ENCODE data around the gene PLSCR2.

Gene PLSCR2

DNA sequence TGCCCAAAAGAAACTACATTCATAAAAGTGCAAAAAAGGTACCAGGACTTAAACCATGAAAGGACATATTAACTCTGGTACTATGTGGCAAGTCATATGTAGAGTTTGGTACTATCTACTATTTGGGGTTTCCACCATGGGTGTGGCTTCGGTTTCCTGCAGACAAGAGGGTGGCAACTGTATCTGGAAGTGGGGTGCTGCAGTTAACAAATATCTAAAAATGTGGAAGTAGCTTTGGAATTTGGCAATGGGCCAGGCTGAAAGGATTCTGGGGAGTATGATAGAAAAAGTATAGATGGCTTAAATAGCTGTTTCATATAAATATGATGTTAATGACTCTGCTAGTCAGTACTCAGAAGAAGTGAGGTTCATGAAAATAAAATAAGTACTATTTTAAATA is 44.0 kb downstream of the PLSCR2 start:
- no peaks in the 10 kb centered on the region for H3K27me3 ChIP-seq (ENCODE audit: insufficient read depth, poor library complexity, severe bottlenecking)
- no peak for DNase-seq (ENCODE audit: low read depth in 1 of 2, low spot score in 1 of 2)
- TF ChIP-seq GABPA (IDR thresholded peaks at IDR 0.05; ENCODE audit: low read depth) = no peak
- TF ChIP-seq, protein P1, sequence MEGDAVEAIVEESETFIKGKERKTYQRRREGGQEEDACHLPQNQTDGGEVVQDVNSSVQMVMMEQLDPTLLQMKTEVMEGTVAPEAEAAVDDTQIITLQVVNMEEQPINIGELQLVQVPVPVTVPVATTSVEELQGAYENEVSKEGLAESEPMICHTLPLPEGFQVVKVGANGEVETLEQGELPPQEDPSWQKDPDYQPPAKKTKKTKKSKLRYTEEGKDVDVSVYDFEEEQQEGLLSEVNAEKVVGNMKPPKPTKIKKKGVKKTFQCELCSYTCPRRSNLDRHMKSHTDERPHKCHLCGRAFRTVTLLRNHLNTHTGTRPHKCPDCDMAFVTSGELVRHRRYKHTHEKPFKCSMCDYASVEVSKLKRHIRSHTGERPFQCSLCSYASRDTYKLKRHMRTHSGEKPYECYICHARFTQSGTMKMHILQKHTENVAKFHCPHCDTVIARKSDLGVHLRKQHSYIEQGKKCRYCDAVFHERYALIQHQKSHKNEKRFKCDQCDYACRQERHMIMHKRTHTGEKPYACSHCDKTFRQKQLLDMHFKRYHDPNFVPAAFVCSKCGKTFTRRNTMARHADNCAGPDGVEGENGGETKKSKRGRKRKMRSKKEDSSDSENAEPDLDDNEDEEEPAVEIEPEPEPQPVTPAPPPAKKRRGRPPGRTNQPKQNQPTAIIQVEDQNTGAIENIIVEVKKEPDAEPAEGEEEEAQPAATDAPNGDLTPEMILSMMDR (IDR thresholded peaks at IDR 0.05; ENCODE audit: insufficient read depth, low read length) = no peak
- TF ChIP-seq POLR2AphosphoS5 (IDR thresholded peaks at IDR 0.05; ENCODE audit: low read depth) = no peak
- no peak for TF ChIP-seq SPI1 (IDR thresholded peaks at IDR 0.05; ENCODE audit: borderline replicate concordance, low read depth)
- TF ChIP-seq, protein P2, sequence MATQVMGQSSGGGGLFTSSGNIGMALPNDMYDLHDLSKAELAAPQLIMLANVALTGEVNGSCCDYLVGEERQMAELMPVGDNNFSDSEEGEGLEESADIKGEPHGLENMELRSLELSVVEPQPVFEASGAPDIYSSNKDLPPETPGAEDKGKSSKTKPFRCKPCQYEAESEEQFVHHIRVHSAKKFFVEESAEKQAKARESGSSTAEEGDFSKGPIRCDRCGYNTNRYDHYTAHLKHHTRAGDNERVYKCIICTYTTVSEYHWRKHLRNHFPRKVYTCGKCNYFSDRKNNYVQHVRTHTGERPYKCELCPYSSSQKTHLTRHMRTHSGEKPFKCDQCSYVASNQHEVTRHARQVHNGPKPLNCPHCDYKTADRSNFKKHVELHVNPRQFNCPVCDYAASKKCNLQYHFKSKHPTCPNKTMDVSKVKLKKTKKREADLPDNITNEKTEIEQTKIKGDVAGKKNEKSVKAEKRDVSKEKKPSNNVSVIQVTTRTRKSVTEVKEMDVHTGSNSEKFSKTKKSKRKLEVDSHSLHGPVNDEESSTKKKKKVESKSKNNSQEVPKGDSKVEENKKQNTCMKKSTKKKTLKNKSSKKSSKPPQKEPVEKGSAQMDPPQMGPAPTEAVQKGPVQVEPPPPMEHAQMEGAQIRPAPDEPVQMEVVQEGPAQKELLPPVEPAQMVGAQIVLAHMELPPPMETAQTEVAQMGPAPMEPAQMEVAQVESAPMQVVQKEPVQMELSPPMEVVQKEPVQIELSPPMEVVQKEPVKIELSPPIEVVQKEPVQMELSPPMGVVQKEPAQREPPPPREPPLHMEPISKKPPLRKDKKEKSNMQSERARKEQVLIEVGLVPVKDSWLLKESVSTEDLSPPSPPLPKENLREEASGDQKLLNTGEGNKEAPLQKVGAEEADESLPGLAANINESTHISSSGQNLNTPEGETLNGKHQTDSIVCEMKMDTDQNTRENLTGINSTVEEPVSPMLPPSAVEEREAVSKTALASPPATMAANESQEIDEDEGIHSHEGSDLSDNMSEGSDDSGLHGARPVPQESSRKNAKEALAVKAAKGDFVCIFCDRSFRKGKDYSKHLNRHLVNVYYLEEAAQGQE (IDR thresholded peaks at IDR 0.05; ENCODE audit: insufficient replicate concordance, low read depth) = no peak
- H3K27ac ChIP-seq (replicated peaks) = no peak overlapping the region
- H3K4me3 ChIP-seq (replicated peaks; ENCODE audit: insufficient read depth, low read length) = no peak overlapping the region

- TF ChIP-seq, protein P1 (IDR thresholded peaks at IDR 0.05; ENCODE audit: insufficient read depth, low read length) = no peak
- TF ChIP-seq POLR2AphosphoS5 (IDR thresholded peaks at IDR 0.05; ENCODE audit: low read depth) (no peak), GABPA (IDR thresholded peaks at IDR 0.05; ENCODE audit: low read depth) (no peak)
- no peak for DNase-seq (ENCODE audit: low read depth in 1 of 2, low spot score in 1 of 2)
- Histone ChIP-seq H3K27ac (replicated peaks) (no peak overlapping the region), H3K4me3 (replicated peaks; ENCODE audit: insufficient read depth, low read length) (no peak overlapping the region), H3K27me3 (ENCODE audit: insufficient read depth, poor library complexity, severe bottlenecking) (no peaks in the 10 kb centered on the region)
These were observed 47.3 kb downstream of the PLSCR2 start for GRCh38 chr3:146421819-146422759.

DNA sequence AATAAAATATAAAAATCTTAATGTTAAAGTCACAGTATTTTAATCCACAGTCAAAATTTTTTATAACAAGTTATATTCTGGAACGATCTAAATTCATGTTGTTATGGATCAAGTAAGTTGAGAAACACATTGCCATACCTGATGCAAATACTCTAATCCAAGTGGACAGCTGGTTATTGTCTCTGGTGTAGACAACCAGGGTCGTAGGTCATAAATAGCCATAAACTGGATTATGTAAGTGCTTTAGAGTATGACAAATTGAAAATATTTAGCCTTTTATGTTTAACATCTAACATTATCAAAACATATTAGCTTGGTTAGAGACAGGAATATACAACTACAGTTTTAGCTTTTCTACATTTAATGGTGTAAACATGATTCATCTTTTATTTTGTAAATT is 53.0 kb downstream of the PLSCR2 start:
- Histone ChIP-seq H3K4me3 (replicated peaks; ENCODE audit: insufficient read depth, low read length) (no peak overlapping the region), H3K27ac (replicated peaks) (no peak overlapping the region), H3K27me3 (ENCODE audit: insufficient read depth, poor library complexity, severe bottlenecking) (no peaks in the 10 kb centered on the region)
- no peak for DNase-seq (ENCODE audit: low read depth in 1 of 2, low spot score in 1 of 2)
- TF ChIP-seq POLR2AphosphoS5 (IDR thresholded peaks at IDR 0.05; ENCODE audit: low read depth) = no peak
- TF ChIP-seq, protein P2 (IDR thresholded peaks at IDR 0.05; ENCODE audit: insufficient replicate concordance, low read depth) = no peak
- TF ChIP-seq SPI1 (IDR thresholded peaks at IDR 0.05; ENCODE audit: borderline replicate concordance, low read depth) = no peak
- TF ChIP-seq GABPA (IDR thresholded peaks at IDR 0.05; ENCODE audit: low read depth) = no peak
- TF ChIP-seq, protein P1 (IDR thresholded peaks at IDR 0.05; ENCODE audit: insufficient read depth, low read length) = no peak

Data from HL-60 (cell line).